ENCODE results near the gene ELF1. TPM values are rescaled to one million over a fixed set of nuclear protein-coding genes. Genes with fewer than 3 reads are reported as not detected.

ELF1 gene
- total and polyA plus RNA-seq, 2 experiments from 2014 or later: 7.0 to 12.7 TPM

DNA sequence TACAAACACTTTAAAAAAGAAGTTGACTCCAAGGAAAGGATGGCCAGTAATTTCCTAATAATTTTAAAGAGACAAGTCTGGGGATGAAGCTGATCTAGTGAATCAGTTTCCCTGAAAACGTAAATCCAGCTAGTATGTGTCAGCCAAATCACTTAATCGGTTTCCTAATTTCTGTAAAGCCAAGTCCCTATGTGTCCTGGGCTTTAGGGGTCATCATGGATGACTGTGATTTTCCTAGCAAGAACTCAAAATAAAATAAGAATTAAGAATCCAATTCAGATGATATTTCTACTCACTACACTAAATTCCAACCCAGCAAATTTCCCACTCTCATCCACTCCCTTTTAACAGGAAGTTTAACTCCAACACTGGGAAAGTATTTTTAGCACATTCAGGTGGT is 35.9 kb downstream of the ELF1 start (continued):
- TF ChIP-seq, protein P1, sequence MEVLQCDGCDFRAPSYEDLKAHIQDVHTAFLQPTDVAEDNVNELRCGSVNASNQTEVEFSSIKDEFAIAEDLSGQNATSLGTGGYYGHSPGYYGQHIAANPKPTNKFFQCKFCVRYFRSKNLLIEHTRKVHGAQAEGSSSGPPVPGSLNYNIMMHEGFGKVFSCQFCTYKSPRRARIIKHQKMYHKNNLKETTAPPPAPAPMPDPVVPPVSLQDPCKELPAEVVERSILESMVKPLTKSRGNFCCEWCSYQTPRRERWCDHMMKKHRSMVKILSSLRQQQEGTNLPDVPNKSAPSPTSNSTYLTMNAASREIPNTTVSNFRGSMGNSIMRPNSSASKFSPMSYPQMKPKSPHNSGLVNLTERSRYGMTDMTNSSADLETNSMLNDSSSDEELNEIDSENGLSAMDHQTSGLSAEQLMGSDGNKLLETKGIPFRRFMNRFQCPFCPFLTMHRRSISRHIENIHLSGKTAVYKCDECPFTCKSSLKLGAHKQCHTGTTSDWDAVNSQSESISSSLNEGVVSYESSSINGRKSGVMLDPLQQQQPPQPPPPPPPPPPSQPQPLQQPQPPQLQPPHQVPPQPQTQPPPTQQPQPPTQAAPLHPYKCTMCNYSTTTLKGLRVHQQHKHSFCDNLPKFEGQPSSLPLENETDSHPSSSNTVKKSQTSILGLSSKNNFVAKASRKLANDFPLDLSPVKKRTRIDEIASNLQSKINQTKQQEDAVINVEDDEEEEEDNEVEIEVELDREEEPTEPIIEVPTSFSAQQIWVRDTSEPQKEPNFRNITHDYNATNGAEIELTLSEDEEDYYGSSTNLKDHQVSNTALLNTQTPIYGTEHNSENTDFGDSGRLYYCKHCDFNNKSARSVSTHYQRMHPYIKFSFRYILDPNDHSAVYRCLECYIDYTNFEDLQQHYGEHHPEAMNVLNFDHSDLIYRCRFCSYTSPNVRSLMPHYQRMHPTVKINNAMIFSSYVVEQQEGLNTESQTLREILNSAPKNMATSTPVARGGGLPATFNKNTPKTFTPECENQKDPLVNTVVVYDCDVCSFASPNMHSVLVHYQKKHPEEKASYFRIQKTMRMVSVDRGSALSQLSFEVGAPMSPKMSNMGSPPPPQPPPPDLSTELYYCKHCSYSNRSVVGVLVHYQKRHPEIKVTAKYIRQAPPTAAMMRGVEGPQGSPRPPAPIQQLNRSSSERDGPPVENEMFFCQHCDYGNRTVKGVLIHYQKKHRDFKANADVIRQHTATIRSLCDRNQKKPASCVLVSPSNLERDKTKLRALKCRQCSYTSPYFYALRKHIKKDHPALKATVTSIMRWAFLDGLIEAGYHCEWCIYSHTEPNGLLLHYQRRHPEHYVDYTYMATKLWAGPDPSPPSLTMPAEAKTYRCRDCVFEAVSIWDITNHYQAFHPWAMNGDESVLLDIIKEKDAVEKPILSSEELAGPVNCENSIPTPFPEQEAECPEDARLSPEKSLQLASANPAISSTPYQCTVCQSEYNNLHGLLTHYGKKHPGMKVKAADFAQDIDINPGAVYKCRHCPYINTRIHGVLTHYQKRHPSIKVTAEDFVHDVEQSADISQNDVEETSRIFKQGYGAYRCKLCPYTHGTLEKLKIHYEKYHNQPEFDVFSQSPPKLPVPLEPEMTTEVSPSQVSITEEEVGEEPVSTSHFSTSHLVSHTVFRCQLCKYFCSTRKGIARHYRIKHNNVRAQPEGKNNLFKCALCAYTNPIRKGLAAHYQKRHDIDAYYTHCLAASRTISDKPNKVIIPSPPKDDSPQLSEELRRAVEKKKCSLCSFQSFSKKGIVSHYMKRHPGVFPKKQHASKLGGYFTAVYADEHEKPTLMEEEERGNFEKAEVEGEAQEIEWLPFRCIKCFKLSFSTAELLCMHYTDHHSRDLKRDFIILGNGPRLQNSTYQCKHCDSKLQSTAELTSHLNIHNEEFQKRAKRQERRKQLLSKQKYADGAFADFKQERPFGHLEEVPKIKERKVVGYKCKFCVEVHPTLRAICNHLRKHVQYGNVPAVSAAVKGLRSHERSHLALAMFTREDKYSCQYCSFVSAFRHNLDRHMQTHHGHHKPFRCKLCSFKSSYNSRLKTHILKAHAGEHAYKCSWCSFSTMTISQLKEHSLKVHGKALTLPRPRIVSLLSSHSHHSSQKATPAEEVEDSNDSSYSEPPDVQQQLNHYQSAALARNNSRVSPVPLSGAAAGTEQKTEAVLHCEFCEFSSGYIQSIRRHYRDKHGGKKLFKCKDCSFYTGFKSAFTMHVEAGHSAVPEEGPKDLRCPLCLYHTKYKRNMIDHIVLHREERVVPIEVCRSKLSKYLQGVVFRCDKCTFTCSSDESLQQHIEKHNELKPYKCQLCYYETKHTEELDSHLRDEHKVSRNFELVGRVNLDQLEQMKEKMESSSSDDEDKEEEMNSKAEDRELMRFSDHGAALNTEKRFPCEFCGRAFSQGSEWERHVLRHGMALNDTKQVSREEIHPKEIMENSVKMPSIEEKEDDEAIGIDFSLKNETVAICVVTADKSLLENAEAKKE (CRISPR knock-in tag; IDR thresholded peaks at IDR 0.05): no peak
- TF ChIP-seq STAT1 (IDR thresholded peaks at IDR 0.05; ENCODE audit: unreplicated experiment) (no peak), EZH2phosphoT487 (IDR thresholded peaks at IDR 0.05; ENCODE audit: unreplicated experiment) (no peak), ZNF331 (CRISPR knock-in tag; IDR thresholded peaks at IDR 0.05; ENCODE audit: low read depth) (no peak), JUNB (IDR thresholded peaks at IDR 0.05; ENCODE audit: unreplicated experiment) (no peak), CREB1 (CRISPR knock-in tag; IDR thresholded peaks at IDR 0.05; ENCODE audit: low read depth) (no peak), POLR2AphosphoS5 (IDR thresholded peaks at IDR 0.05; ENCODE audit: low read depth) (no peak), NANOG (IDR thresholded peaks at IDR 0.05; ENCODE audit: borderline replicate concordance) (no peak)
- TF ChIP-seq, protein P2, sequence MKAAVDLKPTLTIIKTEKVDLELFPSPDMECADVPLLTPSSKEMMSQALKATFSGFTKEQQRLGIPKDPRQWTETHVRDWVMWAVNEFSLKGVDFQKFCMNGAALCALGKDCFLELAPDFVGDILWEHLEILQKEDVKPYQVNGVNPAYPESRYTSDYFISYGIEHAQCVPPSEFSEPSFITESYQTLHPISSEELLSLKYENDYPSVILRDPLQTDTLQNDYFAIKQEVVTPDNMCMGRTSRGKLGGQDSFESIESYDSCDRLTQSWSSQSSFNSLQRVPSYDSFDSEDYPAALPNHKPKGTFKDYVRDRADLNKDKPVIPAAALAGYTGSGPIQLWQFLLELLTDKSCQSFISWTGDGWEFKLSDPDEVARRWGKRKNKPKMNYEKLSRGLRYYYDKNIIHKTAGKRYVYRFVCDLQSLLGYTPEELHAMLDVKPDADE (IDR thresholded peaks at IDR 0.05): no peak
- TF ChIP-seq, protein P3, sequence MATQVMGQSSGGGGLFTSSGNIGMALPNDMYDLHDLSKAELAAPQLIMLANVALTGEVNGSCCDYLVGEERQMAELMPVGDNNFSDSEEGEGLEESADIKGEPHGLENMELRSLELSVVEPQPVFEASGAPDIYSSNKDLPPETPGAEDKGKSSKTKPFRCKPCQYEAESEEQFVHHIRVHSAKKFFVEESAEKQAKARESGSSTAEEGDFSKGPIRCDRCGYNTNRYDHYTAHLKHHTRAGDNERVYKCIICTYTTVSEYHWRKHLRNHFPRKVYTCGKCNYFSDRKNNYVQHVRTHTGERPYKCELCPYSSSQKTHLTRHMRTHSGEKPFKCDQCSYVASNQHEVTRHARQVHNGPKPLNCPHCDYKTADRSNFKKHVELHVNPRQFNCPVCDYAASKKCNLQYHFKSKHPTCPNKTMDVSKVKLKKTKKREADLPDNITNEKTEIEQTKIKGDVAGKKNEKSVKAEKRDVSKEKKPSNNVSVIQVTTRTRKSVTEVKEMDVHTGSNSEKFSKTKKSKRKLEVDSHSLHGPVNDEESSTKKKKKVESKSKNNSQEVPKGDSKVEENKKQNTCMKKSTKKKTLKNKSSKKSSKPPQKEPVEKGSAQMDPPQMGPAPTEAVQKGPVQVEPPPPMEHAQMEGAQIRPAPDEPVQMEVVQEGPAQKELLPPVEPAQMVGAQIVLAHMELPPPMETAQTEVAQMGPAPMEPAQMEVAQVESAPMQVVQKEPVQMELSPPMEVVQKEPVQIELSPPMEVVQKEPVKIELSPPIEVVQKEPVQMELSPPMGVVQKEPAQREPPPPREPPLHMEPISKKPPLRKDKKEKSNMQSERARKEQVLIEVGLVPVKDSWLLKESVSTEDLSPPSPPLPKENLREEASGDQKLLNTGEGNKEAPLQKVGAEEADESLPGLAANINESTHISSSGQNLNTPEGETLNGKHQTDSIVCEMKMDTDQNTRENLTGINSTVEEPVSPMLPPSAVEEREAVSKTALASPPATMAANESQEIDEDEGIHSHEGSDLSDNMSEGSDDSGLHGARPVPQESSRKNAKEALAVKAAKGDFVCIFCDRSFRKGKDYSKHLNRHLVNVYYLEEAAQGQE (IDR thresholded peaks at IDR 0.05; ENCODE audit: unreplicated experiment): no peak
